Activated gamma-delta T cell treated with Interleukin-2 at 50 U/mL for 16 hours (primary cell): Measurements from ENCODE around the gene NCAPH2.

Experiments used
- DNase-seq: peaks from one replicate; pipeline ENCODE4 v3.0.0-alpha.2; 2020

Gene NCAPH2

GRCh38 chr22:50507991-50508884, at the start of gene NCAPH2:
TSS of gene NCAPH2 (plus strand) at chr22:50508224. CDS start at chr22:50508338, 114 bp downstream.
- peak; percentile 97 for DNase-seq

DNA sequence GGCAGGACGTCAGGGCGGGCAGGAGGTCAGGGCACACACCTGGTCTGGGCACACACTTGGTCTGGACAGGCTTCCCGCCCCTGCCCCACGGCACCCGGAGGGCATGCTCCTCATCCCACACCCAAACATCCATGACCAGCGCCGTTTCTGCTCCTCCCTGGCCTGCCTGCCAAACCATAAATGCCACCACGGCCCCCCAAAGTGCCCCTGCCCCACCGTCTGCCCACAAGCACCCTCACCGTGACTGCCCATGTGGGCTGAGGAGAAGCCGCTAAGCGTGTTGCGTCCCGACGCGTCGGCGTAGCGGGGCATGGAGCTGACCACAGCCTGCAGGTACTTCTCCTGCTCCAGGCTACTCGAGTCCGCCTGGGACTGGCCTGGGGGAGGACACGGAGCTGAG, 49.0 kb upstream of the NCAPH2 start:
- no peak for DNase-seq

GRCh38 chr22:50459496-50460140, 48.4 kb upstream of the NCAPH2 start:
- no peak for DNase-seq

GRCh38 chr22:50460938-50461337, 47.1 kb upstream of the NCAPH2 start:
- DNase-seq: no peak

GRCh38 chr22:50461536-50461935, 46.5 kb upstream of the NCAPH2 start:
- DNase-seq: no peak

GRCh38 chr22:50461979-50462540, 46.0 kb upstream of the NCAPH2 start:
- no peak for DNase-seq

DNA sequence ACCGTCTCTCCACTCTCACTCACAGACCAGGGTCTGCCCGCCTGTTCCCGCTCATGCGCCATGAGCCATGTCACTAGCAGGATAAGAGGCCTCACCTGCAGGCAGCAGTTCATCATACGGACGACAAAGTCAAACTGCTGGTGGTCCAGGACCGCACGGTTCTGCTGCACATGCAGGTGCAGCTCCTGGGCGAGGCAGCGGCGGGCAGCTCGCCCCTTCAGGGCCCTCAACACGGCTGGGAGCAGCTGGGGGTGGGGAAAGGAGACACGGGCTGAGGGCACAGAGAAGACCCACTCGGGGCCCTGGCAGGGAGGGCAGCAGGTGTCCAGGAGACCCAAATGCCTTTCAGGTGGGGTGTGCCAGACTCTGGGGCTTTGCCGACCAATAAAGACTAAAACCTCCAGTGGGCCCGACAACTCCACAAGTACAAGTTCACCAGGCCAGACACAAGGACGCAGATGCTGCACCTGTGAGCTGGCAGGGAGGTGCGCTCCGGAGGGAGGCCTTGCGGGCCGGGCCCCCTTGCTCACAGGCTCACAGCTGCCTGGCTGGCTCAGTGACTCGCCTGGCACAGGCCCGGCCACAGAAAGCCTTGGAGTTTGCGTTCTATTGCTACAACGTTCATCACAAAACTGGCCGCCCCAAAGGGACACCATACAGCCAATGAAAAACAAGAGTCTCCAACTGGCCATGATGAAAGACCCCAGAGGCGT, 44.7 kb upstream of the NCAPH2 start:
- no peak for DNase-seq

- no peak for DNase-seq
Observed at GRCh38 chr22:50464451-50464850, 43.6 kb upstream of the NCAPH2 start.

- DNase-seq: no peak
Observed at GRCh38 chr22:50465066-50465930, 42.7 kb upstream of the NCAPH2 start.

GRCh38 chr22:50467341-50467740, 40.7 kb upstream of the NCAPH2 start:
- no peak for DNase-seq

GRCh38 chr22:50467773-50468440, 40.1 kb upstream of the NCAPH2 start:
- no peak for DNase-seq

GRCh38 chr22:50468626-50469025, 39.4 kb upstream of the NCAPH2 start:
- no peak for DNase-seq

DNA sequence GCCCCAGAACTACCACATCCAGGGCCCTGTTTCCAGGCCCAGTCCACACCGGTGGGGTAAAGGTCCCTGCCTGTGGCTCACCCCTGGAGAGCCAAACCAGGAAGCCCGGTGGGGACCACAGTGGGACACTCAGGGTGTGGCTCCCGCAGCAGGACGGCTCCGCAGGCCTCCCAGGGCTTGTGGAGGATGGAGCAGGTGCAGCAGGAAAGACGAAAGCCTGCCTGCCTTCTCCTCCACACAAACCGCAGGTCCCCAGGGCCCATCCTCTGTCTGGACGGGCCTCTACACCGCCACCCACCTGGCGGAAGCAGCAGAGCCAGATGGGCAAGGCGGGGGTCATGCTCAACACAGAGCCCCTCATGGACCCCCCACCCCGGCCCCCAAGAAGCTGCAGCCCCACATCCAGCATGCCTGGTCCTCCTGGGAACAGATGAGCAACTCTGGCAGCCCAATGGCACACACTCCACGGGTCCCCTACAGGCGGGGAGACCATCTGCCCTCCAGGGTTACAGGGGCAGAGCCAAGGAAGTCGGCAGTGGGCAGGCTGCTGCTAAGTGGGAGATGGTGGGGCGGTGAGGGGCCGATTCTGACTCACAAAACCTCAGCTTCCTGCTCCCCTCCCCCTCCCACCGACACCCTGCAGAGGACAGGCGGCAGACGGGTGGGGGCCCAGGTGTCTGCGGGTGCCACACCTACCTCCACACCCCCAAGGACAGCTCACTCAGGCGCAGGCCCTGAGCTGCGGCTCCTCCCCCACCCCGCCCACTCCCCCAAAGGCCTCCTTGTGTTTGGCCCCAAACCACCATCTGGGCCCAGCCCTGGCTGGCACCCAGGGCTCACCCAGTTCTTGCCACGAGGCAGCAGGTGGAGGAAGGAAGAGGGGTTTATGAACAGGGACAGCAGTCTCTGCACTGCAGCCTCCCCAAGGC, 38.4 kb upstream of the NCAPH2 start:
- DNase-seq: peak; percentile 100

- no peak for DNase-seq
Observed at GRCh38 chr22:50470491-50470890, 37.5 kb upstream of the NCAPH2 start.

- DNase-seq: no peak
Observed at GRCh38 chr22:50471197-50471847, 36.7 kb upstream of the NCAPH2 start.

DNA sequence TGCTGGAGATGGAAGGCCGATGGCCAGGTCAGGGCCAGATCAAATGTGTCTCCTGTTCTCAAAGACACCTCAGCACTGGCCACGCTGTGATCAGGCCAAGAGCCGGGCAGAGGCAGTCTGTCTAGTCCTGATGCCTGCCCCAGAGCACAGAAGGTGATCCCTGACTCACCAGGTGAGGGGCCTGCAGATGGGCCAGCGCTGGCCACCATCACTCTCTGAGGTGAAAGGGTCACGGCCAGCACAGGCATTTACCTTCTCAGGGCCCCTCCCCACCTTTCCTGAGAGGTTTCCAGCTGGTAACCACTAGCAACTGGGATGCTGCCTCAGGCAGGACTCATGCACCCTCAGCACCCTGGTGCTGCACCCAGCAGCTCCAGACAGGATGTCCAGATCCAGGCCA, 36.1 kb upstream of the NCAPH2 start:
- no peak for DNase-seq

DNA sequence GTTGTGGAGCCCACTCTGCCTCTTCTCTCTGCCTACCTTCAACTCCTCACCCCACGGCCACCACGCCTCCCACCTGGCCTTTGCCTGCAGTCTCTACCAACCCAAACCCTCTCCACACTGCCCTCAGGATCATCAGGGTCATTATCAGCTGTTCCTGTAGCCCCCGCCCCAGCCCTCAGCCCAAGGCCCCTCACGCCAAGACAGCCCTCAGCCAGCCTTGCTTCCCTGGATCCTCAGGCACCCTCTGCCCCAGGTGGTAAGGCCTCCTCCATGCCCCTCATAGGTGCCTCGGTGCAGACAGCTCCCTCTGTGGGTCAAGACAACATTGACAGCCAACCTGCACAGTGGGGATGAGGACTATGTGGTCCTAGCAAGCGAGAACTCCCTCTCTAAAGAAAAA, 34.9 kb upstream of the NCAPH2 start:
- peak; percentile 53 for DNase-seq

DNA sequence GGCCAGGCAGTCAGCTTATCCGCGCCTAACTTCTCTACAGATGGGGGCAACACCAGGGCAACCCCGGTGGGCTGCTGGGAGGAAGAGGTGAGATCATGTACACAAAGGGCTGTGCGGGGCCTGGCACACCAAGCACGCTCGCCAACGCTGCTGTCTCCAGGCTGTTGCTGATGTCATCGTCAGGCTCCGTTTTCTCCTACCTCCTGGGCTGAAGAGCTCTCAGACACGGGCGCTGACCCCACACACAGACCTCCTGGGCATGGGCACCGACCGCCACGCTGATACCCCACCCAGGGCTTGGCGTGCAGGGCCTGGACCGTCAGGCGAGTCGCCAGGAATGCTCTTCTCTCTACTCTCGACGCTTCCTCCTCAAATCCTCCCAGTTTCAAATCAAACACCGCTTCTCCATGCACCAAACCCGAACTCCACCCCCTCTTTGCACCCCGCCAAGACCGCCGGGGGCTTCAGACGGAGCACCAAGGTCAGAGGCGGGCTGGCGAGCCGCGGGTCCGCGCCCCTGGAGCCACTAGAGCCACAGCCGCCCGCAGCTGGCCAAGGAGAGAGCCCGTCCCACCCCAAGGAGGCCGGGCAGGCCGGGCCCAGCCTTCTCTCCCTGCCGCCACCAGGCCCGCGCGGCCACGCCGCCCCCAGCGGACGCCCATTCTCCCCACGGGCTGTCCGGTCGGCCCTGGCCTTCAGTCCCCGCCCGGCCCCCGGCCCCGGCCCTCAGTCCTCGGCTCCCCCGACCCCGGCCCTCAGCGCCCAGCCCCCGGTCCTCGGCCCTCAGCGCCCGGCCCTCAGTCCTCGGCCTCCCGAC, 34.0 kb upstream of the NCAPH2 start:
- no peak for DNase-seq
